ENCODE data around the gene KARS1.
A peak's percentile ranks its signal among the peaks of the same experiment; 100 is the strongest.

KARS1 gene

DNA sequence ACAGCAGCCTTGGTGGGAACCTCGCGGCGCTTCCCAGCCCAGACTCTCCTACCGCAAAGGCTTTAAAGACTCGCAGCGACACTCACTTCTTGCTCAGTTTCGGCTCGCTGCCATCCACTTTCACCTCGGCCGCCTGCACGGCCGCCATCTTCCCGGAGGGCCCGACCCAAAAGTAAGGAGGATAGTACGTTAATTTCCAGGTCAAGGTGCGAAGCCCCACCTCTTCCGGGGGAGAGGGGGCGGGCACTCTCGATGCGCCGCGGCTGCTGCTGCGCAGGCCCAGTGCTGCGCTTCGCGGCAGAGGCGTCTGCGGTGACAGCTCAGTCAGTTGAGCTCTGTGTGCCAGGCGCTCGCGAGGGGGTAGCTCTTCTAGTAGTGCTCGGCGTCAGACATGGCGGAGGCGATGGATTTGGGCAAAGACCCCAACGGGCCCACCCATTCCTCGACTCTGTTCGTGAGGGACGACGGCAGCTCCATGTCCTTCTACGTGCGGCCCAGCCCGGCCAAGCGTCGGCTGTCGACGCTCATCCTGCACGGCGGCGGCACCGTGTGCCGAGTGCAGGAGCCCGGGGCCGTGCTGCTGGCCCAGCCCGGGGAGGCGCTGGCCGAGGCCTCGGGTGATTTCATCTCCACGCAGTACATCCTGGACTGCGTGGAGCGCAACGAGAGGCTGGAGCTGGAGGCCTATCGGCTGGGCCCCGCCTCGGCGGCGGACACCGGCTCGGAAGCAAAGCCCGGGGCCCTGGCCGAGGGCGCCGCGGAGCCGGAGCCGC lies at the start of gene KARS1, which contains the start of gene TERF2IP:
TSS of gene KARS1 (minus strand) at position 174 of the 773 bp plus-strand sequence. CDS start at position 148, 26 bp downstream.
TSS of gene TERF2IP (plus strand) at position 282 of the 773 bp plus-strand sequence. CDS start at position 392, 110 bp downstream.
- peak; percentile 87 to 96 for DNase-seq

DNA sequence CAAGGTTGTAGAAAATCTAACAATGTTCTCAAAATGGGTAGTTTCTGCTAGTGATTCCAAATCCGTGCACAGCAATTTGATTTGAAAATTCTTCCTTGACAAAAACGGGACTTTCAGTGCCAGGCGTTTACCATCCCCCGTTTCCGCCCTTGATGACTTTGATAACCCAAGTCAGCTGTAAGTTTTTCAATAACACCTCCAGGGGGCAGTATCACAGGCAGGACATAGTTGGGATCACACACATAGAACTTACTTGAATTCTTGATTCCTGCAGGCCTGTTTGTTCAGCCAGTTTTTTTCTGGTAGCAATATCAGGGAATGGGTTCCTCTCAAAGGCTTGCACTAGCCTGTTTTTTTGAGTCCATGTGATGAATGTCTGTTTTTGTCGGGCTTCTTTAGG lies 48.2 kb upstream of the KARS1 start:
- no peak for DNase-seq

GRCh38 chr16:75687361-75687760 lies 39.9 kb upstream of the KARS1 start:
- DNase-seq: no peak

DNA sequence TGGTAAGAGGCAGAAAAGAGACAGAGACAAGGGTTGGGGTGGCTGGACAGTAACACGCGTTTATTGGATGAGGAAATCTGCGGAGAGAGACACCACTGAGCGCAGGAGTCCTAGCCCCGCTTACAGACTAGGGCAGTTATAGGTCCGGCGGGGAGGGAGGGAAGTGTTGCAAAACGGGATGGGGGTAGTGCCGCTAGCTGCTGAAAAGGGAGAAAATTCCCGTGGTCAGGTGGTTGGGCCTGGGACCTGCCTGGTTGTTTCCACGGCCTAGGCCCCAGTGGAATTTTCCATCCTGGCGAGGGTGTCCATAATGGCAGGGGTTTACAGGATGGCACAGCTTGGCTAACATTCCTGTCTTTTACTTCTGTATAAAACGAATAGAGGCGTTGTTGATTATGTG lies 34.8 kb upstream of the KARS1 start:
- DNase-seq: no peak

DNA sequence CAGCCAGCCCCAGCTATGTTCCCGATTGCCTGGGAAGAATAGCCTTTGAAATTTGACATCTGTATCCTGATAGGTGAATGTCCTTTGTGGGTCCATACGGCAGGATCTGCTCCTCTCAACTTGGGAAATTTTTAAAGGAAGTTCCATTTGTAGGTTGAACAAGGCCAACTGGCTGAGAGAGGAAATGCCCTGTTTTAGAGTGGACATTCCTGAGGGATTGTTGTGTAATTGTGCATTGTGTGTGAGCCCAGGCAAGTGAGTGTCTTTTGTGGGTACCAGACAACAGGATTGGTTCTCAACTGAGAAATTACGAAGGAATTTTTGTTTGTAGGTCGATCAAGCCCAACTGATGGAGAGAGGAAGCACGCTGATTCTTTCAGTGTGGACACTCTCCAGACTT lies 31.9 kb upstream of the KARS1 start:
- DNase-seq: no peak

GRCh38 chr16:75676909-75677308 lies 29.4 kb upstream of the KARS1 start, which contains the start of gene CPHXL2:
TSS of gene CPHXL2 (minus strand) at chr16:75677009. CDS start at chr16:75676999, 10 bp downstream.
- DNase-seq: no peak

GRCh38 chr16:75667503-75667902 lies 20.0 kb upstream of the KARS1 start:
- no peak for DNase-seq

GRCh38 chr16:75660726-75661302 lies 13.3 kb upstream of the KARS1 start:
- no peak for DNase-seq

- DNase-seq: no peak
Measured at GRCh38 chr16:75660321-75660720, 12.9 kb upstream of the KARS1 start.

- DNase-seq: no peak
Measured at GRCh38 chr16:75658175-75658574, 10.7 kb upstream of the KARS1 start.

GRCh38 chr16:75653922-75654321 lies 6.5 kb upstream of the KARS1 start:
- DNase-seq: no peak

DNA sequence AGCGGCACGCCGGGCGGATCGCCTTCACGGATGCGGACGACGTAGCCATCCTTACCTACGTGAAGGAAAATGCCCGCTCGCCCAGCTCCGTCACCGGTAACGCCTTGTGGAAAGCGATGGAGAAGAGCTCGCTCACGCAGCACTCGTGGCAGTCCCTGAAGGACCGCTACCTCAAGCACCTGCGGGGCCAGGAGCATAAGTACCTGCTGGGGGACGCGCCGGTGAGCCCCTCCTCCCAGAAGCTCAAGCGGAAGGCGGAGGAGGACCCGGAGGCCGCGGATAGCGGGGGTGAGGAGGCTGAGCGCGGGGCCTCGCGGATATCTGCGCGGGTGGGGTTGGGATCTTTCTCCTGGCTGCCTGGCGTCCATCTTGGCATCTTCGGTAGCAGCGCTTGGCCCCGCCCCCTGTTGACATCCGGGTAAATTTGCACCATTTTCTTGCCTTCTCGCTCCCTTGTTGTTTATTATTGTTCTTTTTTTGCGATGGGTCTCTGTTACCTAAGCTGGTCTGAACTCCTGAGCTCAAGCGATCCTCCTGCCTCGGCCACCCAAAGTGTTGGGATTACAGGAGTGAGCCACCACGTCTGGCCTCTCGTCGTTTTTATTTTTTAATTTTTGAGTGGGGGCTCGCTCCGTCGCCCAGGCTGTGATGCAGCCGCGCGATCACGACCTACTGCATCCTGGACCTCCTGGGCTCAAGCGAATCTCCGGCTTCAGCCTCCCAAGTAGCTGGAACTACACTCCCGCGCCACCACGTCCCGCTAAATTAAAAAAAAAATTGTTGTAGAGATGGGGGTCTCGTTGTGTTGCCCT lies 1.0 kb upstream of the KARS1 start:
- DNase-seq: peak; percentile 57 to 79

- no peak for DNase-seq
Measured at GRCh38 chr16:75647112-75647491, 363 bp downstream of the KARS1 start.

GRCh38 chr16:75644240-75645012 lies 3.0 kb downstream of the KARS1 start:
- DNase-seq: no peak

- no peak for DNase-seq
Measured at GRCh38 chr16:75640598-75640997, 6.9 kb downstream of the KARS1 start.

DNA sequence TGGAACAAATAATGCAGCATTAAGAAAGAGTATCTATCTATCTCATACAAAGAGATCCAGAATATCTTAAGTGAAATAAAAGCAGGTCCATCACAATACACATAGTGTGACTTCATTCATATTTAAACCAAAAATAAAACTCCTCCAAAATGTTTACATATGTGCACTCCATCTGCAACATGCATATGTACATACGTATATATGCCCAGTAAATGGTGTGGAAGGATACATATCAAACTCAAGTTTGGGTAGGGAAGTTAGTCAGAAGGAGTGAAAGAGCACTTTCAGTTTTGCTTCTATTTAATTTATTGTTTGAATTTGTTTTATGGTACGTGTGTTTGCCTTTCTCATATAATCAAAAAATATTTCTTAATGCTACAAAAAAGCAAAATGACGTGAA lies 12.4 kb downstream of the KARS1 start:
- no peak for DNase-seq

- DNase-seq: no peak
Measured at GRCh38 chr16:75632857-75633256, 14.6 kb downstream of the KARS1 start.

DNA sequence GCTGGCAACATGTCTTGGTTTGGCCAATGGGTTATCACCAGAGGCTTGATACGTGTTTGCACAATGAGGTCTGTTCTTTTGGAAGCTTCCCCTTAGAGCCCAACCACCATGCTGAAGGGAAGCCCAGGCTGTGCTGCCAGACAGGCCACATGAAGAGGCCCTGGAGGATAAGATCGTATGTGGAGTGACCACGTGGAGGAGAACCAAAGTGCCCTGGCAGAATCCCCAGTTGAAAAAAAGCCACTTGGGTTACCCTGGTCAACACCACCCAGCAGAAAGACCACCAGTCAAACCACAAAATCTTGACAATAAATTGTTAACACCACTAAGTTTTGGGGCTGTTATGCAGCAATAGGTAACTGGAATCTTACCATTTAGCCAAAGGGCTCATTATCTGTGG lies 17.4 kb downstream of the KARS1 start:
- DNase-seq: no peak

- DNase-seq: no peak
Measured at GRCh38 chr16:75629132-75629531, 18.3 kb downstream of the KARS1 start.

DNA sequence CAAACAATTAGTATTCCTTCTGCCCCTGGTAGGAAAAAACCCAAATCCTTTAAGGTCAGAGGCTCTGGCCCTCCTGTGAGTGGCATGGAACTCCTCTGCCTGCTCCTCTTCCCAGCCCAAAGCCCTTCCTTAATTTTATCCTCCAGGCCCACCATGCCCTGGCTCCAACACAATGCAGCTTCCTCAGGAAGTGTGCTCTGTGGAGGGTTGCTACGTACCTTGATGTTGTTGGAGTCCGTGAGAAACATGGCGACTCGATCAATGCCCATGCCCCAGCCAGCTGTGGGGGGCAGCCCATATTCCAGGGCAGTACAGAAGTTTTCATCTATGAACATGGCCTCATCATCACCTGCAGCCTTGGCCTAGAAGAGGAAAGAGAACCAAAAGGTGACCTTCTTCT lies 19.1 kb downstream of the KARS1 start:
- no peak for DNase-seq

DNA sequence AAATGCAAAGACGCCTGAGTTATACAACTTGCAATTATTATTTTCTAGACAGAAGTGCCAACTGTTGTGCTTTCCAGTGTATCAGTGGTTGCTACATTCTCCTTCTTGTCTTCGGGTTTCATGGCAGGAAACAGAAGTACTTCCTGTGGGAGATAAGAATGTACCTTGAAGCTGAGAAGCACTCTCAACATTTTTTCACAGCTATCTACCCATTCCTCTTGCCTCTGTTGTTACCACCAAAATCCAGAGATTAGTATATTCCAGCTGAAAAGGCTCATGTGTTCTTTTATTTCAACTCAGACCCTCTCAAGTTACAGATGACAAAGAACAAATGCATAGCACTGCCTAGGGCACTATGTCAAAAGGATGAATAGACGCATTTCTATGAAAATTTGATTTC lies 19.6 kb downstream of the KARS1 start:
- DNase-seq: no peak

DNA sequence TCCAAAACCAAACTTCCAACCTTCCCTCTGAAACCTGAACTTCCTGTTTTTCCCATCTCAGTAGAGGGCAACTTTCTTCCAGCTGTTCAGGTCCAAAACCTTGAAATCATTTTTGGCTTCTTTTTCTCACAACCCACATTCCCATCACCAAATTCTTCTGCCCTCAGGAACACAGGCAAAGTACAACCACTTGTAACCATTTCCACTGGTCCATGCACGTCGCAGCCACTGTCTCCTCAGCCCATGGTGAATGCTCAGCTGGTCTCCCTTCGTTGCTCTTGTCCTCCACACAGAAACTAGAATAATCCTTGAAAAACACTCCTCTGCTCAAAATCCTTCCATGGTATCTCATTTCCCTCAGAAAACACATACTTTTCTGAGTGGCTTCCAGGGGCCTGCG lies 20.7 kb downstream of the KARS1 start:
- no peak for DNase-seq

- DNase-seq: no peak
Measured at GRCh38 chr16:75624921-75625334, 22.5 kb downstream of the KARS1 start.

Data from NCI-H524 (cell line).